ENCODE results near the gene SLC30A7.

The SLC30A7 gene

DNA sequence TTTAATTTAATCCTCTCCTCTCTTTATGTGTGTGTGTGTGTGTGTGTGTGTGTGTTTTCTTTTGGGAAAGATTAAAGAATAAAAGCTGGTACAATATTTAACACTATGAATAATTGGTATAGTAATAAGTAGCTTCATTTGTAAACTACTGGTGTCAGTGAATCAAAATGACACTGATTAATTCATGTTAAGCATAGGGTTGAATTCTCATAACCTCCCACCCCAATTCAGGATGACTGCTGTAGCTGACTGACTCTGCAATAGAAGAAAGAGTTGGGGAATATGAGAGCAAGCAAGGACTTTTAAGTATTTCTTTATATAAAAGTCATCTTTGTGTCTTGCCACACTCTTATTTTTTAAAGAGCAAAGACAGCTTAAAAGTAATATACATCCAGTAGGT, 13.1 kb downstream of the SLC30A7 start:
- no peaks in the 10 kb centered on the region for H3K27me3 ChIP-seq (ENCODE audit: control insufficient read depth in 3 of 3, insufficient read depth in 3 of 3, low read depth in 1 of 3, low read length in 3 of 3)
- H4K91ac ChIP-seq (ENCODE audit: low read depth, low read length, poor library complexity) = no peak overlapping the region
- H3K4ac ChIP-seq (ENCODE audit: low read length) = no peak overlapping the region
- H2AFZ ChIP-seq (ENCODE audit: low read length) = no peak overlapping the region
- H2BK12ac ChIP-seq (ENCODE audit: low read length) = no peak overlapping the region
- no peak overlapping the region for H3K27ac ChIP-seq (replicated peaks; ENCODE audit: low read length)
- H3K9me3 ChIP-seq (replicated peaks in 1 of 2; ENCODE audit: control insufficient read depth in 2 of 2, insufficient read depth in 1 of 2, low read depth in 1 of 2, low read length in 2 of 2) = peaks cover 3 to 23% of the 10 kb centered on the region in 2 donors
- H3K14ac ChIP-seq (ENCODE audit: low read length) = no peak overlapping the region
- peaks cover 11 to 100% of the 10 kb centered on the region in 2 donors for H3K36me3 ChIP-seq (replicated peaks in 1 of 2; ENCODE audit: control insufficient read depth in 2 of 2, insufficient read depth in 2 of 2, low read length in 2 of 2)
- H2BK5ac ChIP-seq (ENCODE audit: low read length) = no peak overlapping the region
- no peak overlapping the region for H2AK5ac ChIP-seq (ENCODE audit: low read depth, low read length)
- no peak overlapping the region for H2BK15ac ChIP-seq (ENCODE audit: low read length)
- no peak overlapping the region for H3K18ac ChIP-seq (ENCODE audit: low read length)
- H3K4me3 ChIP-seq (ENCODE audit: low read length in 2 of 2) = no peak overlapping the region
- peaks cover 5% of the 10 kb centered on the region for H3K79me1 ChIP-seq (ENCODE audit: low read depth, low read length)
- no peak overlapping the region for H2BK120ac ChIP-seq (ENCODE audit: low read depth, low read length)
- DNase-seq (ENCODE audit: low spot score) = no peak
- H3K9ac ChIP-seq (ENCODE audit: low read depth, low read length, poor library complexity) = no peak overlapping the region
- H4K8ac ChIP-seq (ENCODE audit: low read depth, low read length) = no peak overlapping the region
- no peak overlapping the region for H3K4me2 ChIP-seq (ENCODE audit: insufficient read depth, low read length, poor library complexity, severe bottlenecking)
- peaks cover 0 to 4% of the 10 kb centered on the region in 2 donors for H3K4me1 ChIP-seq (ENCODE audit: control insufficient read depth in 2 of 2, insufficient read depth in 1 of 2, low read depth in 1 of 2, low read length in 2 of 2)
- H3K23ac ChIP-seq (ENCODE audit: low read depth, low read length, poor library complexity) = no peak overlapping the region

DNA sequence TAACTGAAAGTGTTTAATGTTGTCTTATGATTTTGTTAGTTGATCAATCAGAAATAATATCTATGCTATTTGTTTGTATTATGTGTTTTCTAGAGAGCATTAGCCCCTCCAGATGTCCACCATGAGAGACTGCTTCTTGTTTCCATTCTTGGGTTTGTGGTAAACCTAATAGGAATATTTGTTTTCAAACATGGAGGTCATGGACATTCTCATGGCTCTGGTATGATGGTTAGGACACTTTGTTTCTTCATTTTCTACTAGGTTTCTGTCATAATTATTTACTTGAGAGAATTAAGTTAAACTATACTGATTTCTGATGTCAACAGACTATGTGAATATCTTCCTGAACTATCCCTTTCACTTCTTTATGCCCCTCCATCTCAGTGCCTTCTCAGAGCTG, 16.1 kb downstream of the SLC30A7 start:
- Histone ChIP-seq H3K18ac (ENCODE audit: low read length) (no peak overlapping the region), H2AFZ (ENCODE audit: low read length) (no peak overlapping the region), H4K91ac (ENCODE audit: low read depth, low read length, poor library complexity) (no peak overlapping the region), H2BK15ac (ENCODE audit: low read length) (no peak overlapping the region), H3K4me1 (ENCODE audit: control insufficient read depth in 2 of 2, insufficient read depth in 1 of 2, low read depth in 1 of 2, low read length in 2 of 2) (no peaks in the 10 kb centered on the region), H3K14ac (ENCODE audit: low read length) (no peak overlapping the region), H2BK120ac (ENCODE audit: low read depth, low read length) (no peak overlapping the region), H3K27ac (replicated peaks; ENCODE audit: low read length) (no peak overlapping the region), H2BK12ac (ENCODE audit: low read length) (no peak overlapping the region), H2BK5ac (ENCODE audit: low read length) (no peak overlapping the region), H3K36me3 (replicated peaks in 1 of 2; ENCODE audit: control insufficient read depth in 2 of 2, insufficient read depth in 2 of 2, low read length in 2 of 2) (peaks cover 6 to 99% of the 10 kb centered on the region in 2 donors), H3K79me1 (ENCODE audit: low read depth, low read length) (no peaks in the 10 kb centered on the region), H3K4me2 (ENCODE audit: insufficient read depth, low read length, poor library complexity, severe bottlenecking) (no peak overlapping the region), H3K4me3 (ENCODE audit: low read length in 2 of 2) (no peak overlapping the region), H3K23ac (ENCODE audit: low read depth, low read length, poor library complexity) (no peak overlapping the region), H3K27me3 (ENCODE audit: control insufficient read depth in 3 of 3, insufficient read depth in 3 of 3, low read depth in 1 of 3, low read length in 3 of 3) (no peaks in the 10 kb centered on the region), H3K9ac (ENCODE audit: low read depth, low read length, poor library complexity) (no peak overlapping the region), H3K9me3 (replicated peaks in 1 of 2; ENCODE audit: control insufficient read depth in 2 of 2, insufficient read depth in 1 of 2, low read depth in 1 of 2, low read length in 2 of 2) (no peaks in the 10 kb centered on the region), H3K4ac (ENCODE audit: low read length) (no peak overlapping the region), H2AK5ac (ENCODE audit: low read depth, low read length) (no peak overlapping the region), H4K8ac (ENCODE audit: low read depth, low read length) (no peak overlapping the region)
- no peak for DNase-seq (ENCODE audit: low spot score)

DNA sequence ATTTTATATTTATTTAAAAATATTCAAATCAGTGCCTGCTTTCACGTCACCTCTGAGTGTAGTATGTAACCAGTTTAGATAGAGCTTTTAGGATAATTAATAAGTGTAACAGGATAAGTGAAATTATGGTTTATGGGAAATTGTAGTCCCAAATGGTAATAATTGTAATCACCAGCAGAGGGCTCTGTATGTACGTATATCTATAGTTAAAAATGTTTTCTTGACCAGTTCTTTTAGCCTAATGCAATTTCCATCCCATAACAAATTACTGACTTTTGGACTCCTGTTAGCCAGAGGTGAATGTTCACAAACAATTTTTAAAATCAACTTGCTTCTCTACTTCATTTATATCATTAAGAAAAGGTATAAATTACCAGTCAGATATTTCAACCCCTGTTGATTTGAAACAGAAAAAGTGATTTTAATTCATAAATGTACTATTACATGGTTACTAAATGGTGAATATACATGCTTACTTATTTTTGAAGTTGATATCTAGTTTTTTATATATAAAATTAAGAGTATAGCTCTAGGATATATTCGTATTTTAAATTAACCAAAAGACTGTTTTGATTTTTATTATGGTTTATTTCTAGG, 25.3 kb downstream of the SLC30A7 start:
- no CpG with 5 or more reads among the region's 3 CpGs for WGBS, 2 donors (ENCODE audit: extremely low coverage in 2 of 2, insufficient read length in 2 of 2, insufficient replicate concordance in 1 of 2)
- H2BK15ac ChIP-seq (ENCODE audit: low read length) = no peak overlapping the region
- H3K36me3 ChIP-seq (replicated peaks in 1 of 2; ENCODE audit: control insufficient read depth in 2 of 2, insufficient read depth in 2 of 2, low read length in 2 of 2) = peaks cover 0 to 95% of the 10 kb centered on the region in 2 donors

DNA sequence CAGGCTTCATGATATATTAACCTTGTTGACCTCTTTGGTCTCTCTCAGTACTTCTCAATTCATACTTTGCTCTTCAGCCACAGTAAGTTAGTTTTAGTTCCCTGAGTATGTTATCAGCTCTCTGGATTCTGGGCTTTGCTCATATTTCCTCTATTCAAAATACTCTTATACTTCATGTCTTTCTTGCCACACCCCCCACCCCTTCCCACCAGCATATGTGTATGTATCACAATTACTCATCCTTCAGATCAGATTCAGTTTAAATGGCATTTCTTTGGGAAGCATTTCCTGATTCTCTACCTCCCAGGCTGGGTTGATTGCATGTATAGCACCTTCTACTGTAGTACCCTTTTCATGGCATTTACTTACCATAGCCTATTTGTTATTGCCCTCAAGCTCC, 28.3 kb downstream of the SLC30A7 start:
- Histone ChIP-seq H3K18ac (ENCODE audit: low read length) (no peak overlapping the region), H3K14ac (ENCODE audit: low read length) (no peak overlapping the region), H2BK15ac (ENCODE audit: low read length) (no peak overlapping the region), H3K23ac (ENCODE audit: low read depth, low read length, poor library complexity) (no peak overlapping the region), H4K8ac (ENCODE audit: low read depth, low read length) (no peak overlapping the region), H3K4me3 (ENCODE audit: low read length in 2 of 2) (no peak overlapping the region), H2BK120ac (ENCODE audit: low read depth, low read length) (no peak overlapping the region), H4K91ac (ENCODE audit: low read depth, low read length, poor library complexity) (no peak overlapping the region), H3K4me1 (ENCODE audit: control insufficient read depth in 2 of 2, insufficient read depth in 1 of 2, low read depth in 1 of 2, low read length in 2 of 2) (no peaks in the 10 kb centered on the region), H2BK5ac (ENCODE audit: low read length) (no peak overlapping the region), H2AK5ac (ENCODE audit: low read depth, low read length) (no peak overlapping the region), H3K79me1 (ENCODE audit: low read depth, low read length) (no peaks in the 10 kb centered on the region), H2AFZ (ENCODE audit: low read length) (no peak overlapping the region), H3K36me3 (replicated peaks in 1 of 2; ENCODE audit: control insufficient read depth in 2 of 2, insufficient read depth in 2 of 2, low read length in 2 of 2) (peaks cover 0 to 85% of the 10 kb centered on the region in 2 donors), H3K27ac (replicated peaks; ENCODE audit: low read length) (no peak overlapping the region), H3K9me3 (replicated peaks in 1 of 2; ENCODE audit: control insufficient read depth in 2 of 2, insufficient read depth in 1 of 2, low read depth in 1 of 2, low read length in 2 of 2) (peaks cover 0 to 12% of the 10 kb centered on the region in 2 donors), H3K4ac (ENCODE audit: low read length) (no peak overlapping the region), H3K4me2 (ENCODE audit: insufficient read depth, low read length, poor library complexity, severe bottlenecking) (no peak overlapping the region), H3K9ac (ENCODE audit: low read depth, low read length, poor library complexity) (no peak overlapping the region), H2BK12ac (ENCODE audit: low read length) (no peak overlapping the region), H3K27me3 (ENCODE audit: control insufficient read depth in 3 of 3, insufficient read depth in 3 of 3, low read depth in 1 of 3, low read length in 3 of 3) (no peaks in the 10 kb centered on the region)
- DNase-seq (ENCODE audit: low spot score) = no peak

More for the DNA sequence above, 25.3 kb downstream of the SLC30A7 start:
- Histone ChIP-seq H3K27ac (replicated peaks; ENCODE audit: low read length) (no peak overlapping the region), H2BK12ac (ENCODE audit: low read length) (no peak overlapping the region), H3K23ac (ENCODE audit: low read depth, low read length, poor library complexity) (no peak overlapping the region), H3K4ac (ENCODE audit: low read length) (no peak overlapping the region), H3K9me3 (replicated peaks in 1 of 2; ENCODE audit: control insufficient read depth in 2 of 2, insufficient read depth in 1 of 2, low read depth in 1 of 2, low read length in 2 of 2) (peaks cover 0 to 11% of the 10 kb centered on the region in 2 donors), H3K9ac (ENCODE audit: low read depth, low read length, poor library complexity) (no peak overlapping the region), H3K18ac (ENCODE audit: low read length) (no peak overlapping the region), H3K79me1 (ENCODE audit: low read depth, low read length) (no peaks in the 10 kb centered on the region), H3K4me2 (ENCODE audit: insufficient read depth, low read length, poor library complexity, severe bottlenecking) (no peak overlapping the region), H2BK5ac (ENCODE audit: low read length) (no peak overlapping the region), H3K4me1 (ENCODE audit: control insufficient read depth in 2 of 2, insufficient read depth in 1 of 2, low read depth in 1 of 2, low read length in 2 of 2) (no peaks in the 10 kb centered on the region), H3K27me3 (ENCODE audit: control insufficient read depth in 3 of 3, insufficient read depth in 3 of 3, low read depth in 1 of 3, low read length in 3 of 3) (no peaks in the 10 kb centered on the region), H4K91ac (ENCODE audit: low read depth, low read length, poor library complexity) (no peak overlapping the region), H2AK5ac (ENCODE audit: low read depth, low read length) (no peak overlapping the region), H2AFZ (ENCODE audit: low read length) (no peak overlapping the region), H2BK120ac (ENCODE audit: low read depth, low read length) (no peak overlapping the region), H3K14ac (ENCODE audit: low read length) (no peak overlapping the region), H4K8ac (ENCODE audit: low read depth, low read length) (no peak overlapping the region), H3K4me3 (ENCODE audit: low read length in 2 of 2) (no peak overlapping the region)
- DNase-seq (ENCODE audit: low spot score) = peak; percentile 44
